ENCODE measurements around the gene DMRT1.

DNA sequence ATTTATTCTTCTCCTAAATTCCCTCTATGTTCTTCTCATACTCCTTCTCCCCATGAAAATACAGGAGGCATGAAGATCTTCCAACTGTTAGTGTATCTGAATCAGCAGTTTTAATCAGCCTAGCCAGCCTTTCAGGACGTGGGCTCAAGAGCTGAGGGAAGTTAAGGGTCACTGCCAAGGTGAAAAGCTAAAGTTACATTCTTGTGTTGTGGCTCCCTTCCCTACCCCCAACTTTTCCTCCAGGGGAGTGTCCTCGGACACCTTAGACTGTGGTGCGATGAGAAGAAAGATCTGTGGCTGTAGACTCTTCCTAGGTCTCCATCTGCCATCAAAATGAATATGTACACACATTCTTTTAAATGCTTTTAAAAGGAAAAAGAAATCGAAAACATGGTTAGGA is 139.1 kb downstream of the DMRT1 start:
- TF ChIP-seq, protein P1, sequence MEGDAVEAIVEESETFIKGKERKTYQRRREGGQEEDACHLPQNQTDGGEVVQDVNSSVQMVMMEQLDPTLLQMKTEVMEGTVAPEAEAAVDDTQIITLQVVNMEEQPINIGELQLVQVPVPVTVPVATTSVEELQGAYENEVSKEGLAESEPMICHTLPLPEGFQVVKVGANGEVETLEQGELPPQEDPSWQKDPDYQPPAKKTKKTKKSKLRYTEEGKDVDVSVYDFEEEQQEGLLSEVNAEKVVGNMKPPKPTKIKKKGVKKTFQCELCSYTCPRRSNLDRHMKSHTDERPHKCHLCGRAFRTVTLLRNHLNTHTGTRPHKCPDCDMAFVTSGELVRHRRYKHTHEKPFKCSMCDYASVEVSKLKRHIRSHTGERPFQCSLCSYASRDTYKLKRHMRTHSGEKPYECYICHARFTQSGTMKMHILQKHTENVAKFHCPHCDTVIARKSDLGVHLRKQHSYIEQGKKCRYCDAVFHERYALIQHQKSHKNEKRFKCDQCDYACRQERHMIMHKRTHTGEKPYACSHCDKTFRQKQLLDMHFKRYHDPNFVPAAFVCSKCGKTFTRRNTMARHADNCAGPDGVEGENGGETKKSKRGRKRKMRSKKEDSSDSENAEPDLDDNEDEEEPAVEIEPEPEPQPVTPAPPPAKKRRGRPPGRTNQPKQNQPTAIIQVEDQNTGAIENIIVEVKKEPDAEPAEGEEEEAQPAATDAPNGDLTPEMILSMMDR (IDR thresholded peaks at IDR 0.05): no peak
- no peak for TF ChIP-seq POLR2A (IDR thresholded peaks at IDR 0.05)
